C4-2B (cell line): ENCODE data around the gene ARHGAP42.
"Not testable (repeated sequence)": the region's sequence is repeated elsewhere in the genome, so short reads cannot be mapped to it uniquely, and the experiment has no call there.

ENCODE experiments used
- H3K27ac ChIP-seq: fragments of 450-650 bp; 2 replicates; pipeline ENCODE4 v1.5.1; 2017
- ZFX ChIP-seq: fragments of 450-650 bp; IDR thresholded peaks from 2 replicates; pipeline ENCODE4 v1.6.1; 2017
- TF ChIP-seq, protein P1 (sequence below): fragments of 450-650 bp; conservative IDR thresholded peaks from 2 replicates; pipeline ENCODE4 v1.5.1; 2017; ENCODE audit warnings: mild to moderate bottlenecking

Gene ARHGAP42

DNA sequence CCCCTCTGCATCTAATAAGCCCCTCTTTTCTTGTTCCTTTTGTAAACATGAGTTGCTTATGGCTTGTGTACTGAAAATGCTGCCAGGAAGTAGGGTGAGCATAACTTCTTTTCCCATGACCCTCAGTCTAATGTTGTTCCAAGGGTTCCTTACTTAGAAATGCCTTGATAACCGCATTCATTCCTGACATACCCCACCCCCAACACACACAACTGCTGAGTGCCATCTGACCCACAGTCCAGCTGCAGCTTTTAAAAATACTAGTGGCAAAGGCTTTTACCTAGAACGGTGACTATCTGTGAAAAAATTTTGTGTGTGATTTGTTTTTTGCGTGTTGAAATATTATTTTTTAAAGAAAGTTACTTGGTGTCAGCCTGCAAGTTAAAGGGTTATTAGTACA is 52.6 kb downstream of the ARHGAP42 start:
- no peak overlapping the region for H3K27ac ChIP-seq
- no peak for TF ChIP-seq ZFX
- TF ChIP-seq, protein P1, sequence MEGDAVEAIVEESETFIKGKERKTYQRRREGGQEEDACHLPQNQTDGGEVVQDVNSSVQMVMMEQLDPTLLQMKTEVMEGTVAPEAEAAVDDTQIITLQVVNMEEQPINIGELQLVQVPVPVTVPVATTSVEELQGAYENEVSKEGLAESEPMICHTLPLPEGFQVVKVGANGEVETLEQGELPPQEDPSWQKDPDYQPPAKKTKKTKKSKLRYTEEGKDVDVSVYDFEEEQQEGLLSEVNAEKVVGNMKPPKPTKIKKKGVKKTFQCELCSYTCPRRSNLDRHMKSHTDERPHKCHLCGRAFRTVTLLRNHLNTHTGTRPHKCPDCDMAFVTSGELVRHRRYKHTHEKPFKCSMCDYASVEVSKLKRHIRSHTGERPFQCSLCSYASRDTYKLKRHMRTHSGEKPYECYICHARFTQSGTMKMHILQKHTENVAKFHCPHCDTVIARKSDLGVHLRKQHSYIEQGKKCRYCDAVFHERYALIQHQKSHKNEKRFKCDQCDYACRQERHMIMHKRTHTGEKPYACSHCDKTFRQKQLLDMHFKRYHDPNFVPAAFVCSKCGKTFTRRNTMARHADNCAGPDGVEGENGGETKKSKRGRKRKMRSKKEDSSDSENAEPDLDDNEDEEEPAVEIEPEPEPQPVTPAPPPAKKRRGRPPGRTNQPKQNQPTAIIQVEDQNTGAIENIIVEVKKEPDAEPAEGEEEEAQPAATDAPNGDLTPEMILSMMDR: no peak

DNA sequence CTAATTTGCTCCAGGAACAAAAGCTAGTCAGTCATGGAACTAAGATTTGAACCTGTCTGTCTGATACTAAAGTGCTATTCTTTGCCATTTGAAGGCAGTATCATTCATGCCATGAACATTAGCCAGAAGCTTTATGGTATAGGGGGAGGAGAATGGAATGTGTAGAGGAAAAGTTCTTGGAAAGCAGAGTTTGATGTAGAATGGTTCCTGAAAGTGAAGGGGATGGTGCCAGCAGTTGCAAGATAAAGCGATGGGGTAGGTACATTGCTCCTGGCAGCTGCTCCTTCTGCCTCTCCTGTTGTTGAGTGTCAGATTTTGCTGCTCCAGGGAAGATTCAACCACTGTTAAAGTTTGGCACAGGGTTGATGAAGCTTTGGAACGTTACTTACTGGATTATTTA is 53.4 kb downstream of the ARHGAP42 start:
- no peak overlapping the region for H3K27ac ChIP-seq
- TF ChIP-seq, protein P1: no peak
- no peak for TF ChIP-seq ZFX

DNA sequence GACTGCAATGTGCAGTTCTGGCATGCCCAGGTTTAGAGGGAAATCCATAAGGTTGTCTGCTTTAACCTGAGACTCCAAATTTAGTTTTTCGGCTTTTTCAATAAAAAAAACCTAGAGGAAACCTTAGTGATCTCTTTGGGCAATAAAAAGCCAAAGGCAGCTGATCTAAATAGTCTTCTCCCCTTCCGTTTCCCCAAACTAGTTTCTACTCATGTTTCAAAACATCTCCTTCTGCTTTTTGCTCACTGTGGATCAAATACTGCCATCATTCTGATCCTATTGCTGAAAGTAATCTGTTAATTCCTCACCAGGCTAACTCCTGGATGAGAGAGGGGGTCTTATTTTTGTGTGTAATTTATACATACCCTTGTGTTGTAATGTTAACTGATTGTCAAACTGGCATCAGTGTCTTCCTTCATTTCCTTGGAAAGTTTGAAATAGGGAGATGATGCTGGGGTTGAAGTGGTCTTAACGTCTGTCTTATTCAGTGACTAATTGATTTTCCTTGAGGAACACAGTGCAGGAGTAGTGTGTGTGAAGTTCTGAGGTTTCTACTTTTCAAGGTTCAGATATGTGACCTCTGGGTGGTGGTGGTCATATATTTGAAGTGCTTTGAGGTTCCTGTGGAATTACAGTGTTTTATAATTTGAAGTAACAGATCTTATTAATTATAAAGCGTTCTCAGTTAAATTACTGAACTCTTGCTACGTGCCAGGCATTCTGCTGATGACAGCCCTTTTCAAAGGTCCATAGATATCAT is 55.0 kb downstream of the ARHGAP42 start:
- H3K27ac ChIP-seq: no peak overlapping the region
- no peak for TF ChIP-seq ZFX
- TF ChIP-seq, protein P1: no peak

DNA sequence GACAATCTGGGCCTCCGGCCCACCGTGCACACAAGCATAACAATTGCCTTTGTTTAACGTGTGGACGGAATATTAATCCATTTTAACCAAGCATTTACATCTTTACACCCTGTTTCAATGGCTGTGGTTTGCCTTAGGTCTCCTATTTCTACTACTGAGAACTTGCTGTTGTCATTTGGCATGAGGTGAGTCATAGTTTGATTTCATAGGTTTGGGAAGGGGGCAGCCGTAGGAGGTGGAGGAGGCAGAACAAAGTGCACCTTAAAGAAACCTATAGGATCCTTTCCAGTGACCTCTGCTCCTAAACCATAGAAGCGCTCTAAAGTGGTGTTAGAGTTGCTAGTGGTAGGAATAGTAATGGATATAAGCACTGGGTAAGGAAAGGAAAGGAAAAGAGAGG is 59.4 kb downstream of the ARHGAP42 start:
- TF ChIP-seq, protein P1: no peak
- no peak for TF ChIP-seq ZFX
- H3K27ac ChIP-seq: no peak overlapping the region

DNA sequence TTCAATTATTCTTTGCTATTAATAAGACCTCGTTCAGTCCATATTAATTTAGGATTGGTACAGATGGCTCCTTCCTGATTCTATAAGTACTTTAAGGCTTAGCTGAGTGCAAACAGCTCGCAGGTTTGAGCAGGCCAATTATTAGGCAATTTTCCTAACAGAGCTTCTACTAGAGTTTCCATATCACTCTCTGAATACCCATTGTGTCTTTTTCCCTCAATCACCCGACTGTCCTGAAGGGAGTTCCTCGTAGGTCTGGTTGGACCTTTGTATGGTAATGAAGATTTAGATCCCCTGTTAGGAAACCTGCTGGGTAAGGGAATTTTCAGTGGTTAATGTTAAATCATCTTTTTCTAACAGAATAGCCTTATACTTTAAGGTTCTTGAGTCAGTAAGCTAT is 61.1 kb downstream of the ARHGAP42 start:
- no peak overlapping the region for H3K27ac ChIP-seq

DNA sequence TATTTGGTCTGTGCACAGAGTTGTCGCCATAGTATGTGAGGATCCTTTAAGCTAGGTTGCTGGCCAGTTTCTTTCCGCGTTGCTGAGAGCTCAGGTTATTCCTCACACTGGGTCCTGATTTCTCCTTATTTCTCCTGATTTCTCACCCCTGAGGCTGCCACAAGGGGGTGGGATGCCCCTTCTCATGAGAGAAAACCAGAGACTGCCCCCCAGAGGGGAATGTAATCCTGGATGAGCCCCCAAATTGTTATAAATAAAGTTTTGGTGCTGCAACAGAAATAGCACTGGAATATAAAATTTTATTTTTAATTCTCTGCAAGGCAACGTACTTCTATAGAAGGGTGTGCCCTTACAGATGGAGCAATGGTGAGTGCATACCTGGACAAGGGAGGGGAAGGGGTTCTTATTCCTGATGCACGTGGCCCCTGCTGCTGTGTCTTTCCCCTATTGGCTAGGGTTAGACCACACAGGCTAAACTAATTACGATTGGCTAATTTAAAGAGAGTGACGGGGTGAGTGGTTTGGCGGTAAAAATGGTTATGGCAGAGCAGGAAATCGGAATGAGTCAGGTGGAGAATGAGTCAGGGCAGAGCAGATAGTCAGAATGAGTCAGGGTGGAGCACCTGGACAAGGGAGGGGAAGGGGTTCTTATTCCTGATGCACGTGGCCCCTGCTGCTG is 62.9 kb downstream of the ARHGAP42 start:
- H3K27ac ChIP-seq: not testable (repeated sequence)

More for the DNA sequence above, 61.1 kb downstream of the ARHGAP42 start:
- TF ChIP-seq, protein P1: no peak
- no peak for TF ChIP-seq ZFX

DNA sequence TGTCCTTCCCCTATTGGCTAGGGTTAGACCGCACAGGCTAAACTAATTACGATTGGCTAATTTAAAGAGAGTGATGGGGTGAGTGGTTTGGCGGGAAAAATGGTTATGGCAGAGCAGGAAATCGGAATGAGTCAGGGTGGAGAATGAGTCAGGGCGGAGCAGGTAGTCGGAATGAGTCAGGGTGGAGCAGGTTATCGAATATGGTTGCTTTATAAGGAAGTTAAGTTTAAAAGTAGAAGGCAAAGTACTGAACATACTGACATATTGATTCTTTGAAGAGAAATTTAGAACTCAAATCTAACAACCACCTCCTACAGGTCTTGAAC is 63.4 kb downstream of the ARHGAP42 start:
- H3K27ac ChIP-seq: not testable (repeated sequence)

DNA sequence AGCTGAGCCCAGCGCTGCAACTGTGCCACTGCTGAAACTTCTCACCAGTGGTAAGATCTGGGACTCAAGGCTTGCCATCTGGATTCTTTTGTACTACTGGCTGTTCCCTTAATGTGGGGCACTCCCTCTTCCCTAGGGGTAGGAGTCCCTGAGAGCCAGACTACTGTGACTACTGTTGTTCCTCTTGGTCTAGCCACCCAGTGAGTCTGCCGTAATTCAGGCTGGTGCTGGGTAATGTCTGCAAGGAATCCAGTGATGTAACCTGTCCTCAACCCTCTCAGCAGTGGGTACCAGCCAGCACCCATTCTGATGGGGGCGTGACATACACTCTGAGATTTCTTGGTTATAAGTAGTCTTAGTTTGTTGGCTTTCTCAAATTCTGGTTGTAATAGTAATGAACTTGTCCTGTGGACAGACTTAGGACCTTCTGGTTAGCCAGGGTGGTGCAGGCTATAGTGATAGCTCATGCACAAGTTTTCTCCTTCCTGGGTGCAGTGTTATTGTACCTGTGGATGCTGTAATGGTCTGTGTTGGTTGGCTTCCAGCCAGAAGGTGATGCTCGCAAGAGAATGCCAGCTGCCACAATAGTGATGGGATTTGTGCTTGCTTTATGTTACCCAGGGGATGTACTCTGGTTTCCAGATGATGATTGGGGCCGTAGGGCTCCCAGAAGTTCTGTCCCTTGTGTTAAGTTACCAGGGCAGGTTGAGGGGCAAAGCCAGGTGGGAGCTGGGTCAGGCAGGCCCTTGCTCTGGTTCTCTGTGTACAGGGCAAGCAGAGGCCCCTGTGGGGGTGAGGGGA is 65.5 kb downstream of the ARHGAP42 start:
- TF ChIP-seq, protein P1: no peak
- no peak for TF ChIP-seq ZFX
- H3K27ac ChIP-seq: no peak overlapping the region
